Measurements from ENCODE around the gene REC114.
"Not testable (repeated sequence)": the region's sequence is repeated elsewhere in the genome, so short reads cannot be mapped to it uniquely, and the experiment has no call there.

DNA sequence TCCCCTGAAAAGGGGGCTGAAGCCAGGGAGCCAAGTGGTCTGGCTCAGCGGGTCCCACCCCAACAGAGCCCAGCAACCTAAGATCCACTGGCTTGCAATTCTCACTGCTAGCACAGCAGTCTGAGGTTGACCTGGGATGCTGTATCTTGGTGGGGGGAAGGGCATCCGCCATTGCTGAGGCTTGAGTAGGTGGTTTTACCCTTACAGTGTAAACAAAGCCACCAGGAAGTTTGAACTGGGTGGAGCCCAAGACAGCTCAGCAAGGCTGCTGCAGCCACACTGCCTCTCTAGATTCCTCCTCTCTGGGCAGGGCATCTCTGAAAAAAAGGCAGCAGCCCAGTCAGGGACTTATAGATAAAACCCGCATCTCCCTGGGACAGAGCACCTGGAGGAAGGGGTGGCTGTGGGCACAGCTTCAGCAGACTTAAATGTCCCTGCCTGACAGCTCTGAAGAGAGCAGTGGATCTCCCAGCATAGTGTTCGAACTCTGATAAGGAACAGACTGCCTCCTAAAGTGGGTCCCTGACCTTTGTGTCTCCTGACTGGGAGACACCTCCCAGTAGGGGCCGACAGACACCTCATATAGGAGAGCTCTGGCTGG lies 5.3 kb downstream of the REC114 start:
- not testable (repeated sequence) for TF ChIP-seq CTCF (IDR thresholded peaks at IDR 0.05 in 2 of 3, conservative IDR thresholded peaks at IDR 0.05 in 1 of 3; ENCODE audit: insufficient read depth in 2 of 3, low read depth in 1 of 3, low read length in 3 of 3); POLR2AphosphoS5 (IDR thresholded peaks at IDR 0.05; ENCODE audit: control insufficient read depth, insufficient read depth, low read depth, low read length); KDM2B (CRISPR knock-in tag; IDR thresholded peaks at IDR 0.05); CBX8 (IDR thresholded peaks at IDR 0.05; ENCODE audit: borderline replicate concordance, extremely low read depth, low read depth, low read length, poor library complexity, severe bottlenecking); U2AF1 (optimal IDR thresholded peaks at IDR 0.05; ENCODE audit: low read depth, low read length); ZNF395 (CRISPR knock-in tag; IDR thresholded peaks at IDR 0.05)

All from K562 (cell line).